ENCODE measurements around the gene OGT. TPM values are rescaled to one million over a fixed set of nuclear protein-coding genes. Genes with fewer than 3 reads are reported as not detected.

Gene OGT
- total and polyA plus RNA-seq, 2 experiments from 2014 or later: 37.3 to 159 TPM

DNA sequence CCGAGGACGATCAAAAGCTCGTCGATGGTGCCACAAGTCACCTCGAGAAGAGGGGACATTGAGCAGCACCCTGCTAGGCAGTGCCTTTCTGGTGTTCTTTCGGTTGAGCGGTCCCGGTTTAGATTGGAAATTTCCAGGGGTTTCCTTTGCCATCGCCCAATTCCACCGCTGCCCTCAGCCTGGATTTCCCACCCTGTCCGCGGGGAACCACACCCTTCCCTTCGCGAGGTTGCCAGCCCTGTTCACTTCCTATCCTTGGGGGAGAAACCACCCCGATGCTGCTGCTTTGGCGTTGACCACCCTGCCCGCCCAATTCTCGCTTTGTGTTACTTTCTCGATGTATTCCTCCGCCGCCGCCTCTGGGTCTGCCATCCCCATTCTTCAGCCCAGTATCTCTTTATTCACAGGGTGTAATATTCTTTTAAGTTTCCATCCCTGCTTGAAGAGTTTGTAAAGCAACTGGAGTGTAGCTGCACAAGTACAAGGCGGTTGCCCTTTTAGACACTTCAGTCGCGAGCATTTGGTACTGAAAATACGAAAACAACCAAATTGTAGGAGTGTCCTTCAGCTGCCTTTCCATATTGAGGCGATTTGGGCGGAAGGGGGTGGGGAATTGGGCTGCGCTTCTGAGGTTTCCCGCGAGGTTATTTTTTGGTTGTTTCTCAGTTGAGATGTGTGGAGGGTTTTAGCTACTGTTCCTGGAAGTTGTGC, 1.1 kb downstream of the OGT start:
- Histone ChIP-seq H3K4me3 (peak overlapping the region; percentile 65), H3K27ac (peak overlapping the region; percentile 56)
- peak; percentile 59 to 63 for DNase-seq (ENCODE audit: low read depth in 1 of 2, low spot score in 1 of 2)

DNA sequence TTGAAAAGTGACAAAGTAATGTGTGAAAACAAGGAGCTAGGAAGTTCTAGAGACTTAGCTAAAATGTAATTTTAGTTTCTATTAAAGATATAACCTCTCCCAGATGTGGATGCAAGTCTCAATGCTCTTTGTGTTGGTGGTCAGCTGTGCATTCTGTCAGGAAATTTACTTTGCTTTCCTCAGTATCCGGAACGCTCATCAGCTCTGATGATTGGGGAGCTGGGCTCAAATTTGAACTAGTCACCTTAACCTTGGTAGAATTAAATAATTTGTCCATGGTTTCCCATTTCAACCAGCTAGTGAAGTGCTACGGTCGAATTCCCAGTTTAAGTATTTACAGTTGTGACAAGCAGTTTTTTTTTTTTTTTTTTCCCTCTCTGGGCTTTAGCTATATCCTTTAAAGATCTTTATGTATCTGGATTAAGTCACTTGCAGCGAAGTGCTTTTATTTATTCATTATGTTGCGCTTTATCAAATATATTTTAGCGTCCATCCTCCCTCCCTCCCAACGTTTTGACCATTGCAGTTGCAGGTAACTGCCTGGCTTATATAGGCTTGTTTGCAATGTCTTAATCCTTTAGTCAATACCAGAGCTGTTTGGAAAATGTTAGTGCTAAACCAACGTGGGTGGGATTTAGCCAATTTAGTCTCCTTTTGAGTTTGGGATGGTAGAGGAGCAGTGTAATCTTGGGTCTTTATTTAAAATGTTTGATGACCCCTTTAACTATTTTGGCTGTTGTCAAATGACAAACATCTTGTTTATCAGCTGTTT, 2.1 kb downstream of the OGT start:
- H3K4me1 ChIP-seq (ENCODE audit: low read depth): peaks cover 4% of the 10 kb centered on the region
- H3K36me3 ChIP-seq: peaks cover 3% of the 10 kb centered on the region
- peak overlapping the region; percentile 65 for H3K4me3 ChIP-seq
- TF ChIP-seq, protein P1, sequence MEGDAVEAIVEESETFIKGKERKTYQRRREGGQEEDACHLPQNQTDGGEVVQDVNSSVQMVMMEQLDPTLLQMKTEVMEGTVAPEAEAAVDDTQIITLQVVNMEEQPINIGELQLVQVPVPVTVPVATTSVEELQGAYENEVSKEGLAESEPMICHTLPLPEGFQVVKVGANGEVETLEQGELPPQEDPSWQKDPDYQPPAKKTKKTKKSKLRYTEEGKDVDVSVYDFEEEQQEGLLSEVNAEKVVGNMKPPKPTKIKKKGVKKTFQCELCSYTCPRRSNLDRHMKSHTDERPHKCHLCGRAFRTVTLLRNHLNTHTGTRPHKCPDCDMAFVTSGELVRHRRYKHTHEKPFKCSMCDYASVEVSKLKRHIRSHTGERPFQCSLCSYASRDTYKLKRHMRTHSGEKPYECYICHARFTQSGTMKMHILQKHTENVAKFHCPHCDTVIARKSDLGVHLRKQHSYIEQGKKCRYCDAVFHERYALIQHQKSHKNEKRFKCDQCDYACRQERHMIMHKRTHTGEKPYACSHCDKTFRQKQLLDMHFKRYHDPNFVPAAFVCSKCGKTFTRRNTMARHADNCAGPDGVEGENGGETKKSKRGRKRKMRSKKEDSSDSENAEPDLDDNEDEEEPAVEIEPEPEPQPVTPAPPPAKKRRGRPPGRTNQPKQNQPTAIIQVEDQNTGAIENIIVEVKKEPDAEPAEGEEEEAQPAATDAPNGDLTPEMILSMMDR (IDR thresholded peaks at IDR 0.05; ENCODE audit: low read depth, low read length): no peak
- peak in 1 of 2 donors; percentile 7 for DNase-seq (ENCODE audit: low read depth in 1 of 2, low spot score in 1 of 2)
- no peaks in the 10 kb centered on the region for H3K9me3 ChIP-seq (ENCODE audit: low read depth)
- H3K27ac ChIP-seq: no peak overlapping the region
- H3K27me3 ChIP-seq: no peaks in the 10 kb centered on the region

More for the DNA sequence above, 1.1 kb downstream of the OGT start:
- TF ChIP-seq, protein P1 (IDR thresholded peaks at IDR 0.05; ENCODE audit: low read depth, low read length): no peak
- Histone ChIP-seq H3K9me3 (ENCODE audit: low read depth) (no peaks in the 10 kb centered on the region), H3K4me1 (ENCODE audit: low read depth) (peaks cover 4% of the 10 kb centered on the region), H3K36me3 (peaks cover 3% of the 10 kb centered on the region), H3K27me3 (no peaks in the 10 kb centered on the region)

DNA sequence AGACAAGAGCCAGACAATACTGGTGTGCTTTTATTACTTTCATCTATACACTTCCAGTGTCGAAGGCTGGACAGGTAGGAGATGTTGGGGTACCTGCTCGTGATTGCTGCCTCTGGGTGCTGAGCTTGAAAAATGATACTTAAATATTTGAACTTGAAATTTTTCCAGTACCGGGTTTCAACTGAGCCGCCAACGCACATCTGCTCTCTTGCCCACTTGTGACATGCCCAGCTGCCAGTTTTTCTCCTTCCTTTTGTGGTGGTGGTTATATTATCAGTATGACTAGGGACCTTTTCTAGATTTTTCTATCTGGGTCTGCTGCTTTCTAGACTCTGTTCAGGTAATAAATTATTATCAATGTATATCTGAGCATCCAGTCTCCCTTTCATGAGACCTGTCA, 3.4 kb downstream of the OGT start:
- H3K27ac ChIP-seq: no peak overlapping the region
- no peak for DNase-seq (ENCODE audit: low read depth in 1 of 2, low spot score in 1 of 2)
- no peaks in the 10 kb centered on the region for H3K9me3 ChIP-seq (ENCODE audit: low read depth)
- no peak overlapping the region for H3K4me3 ChIP-seq
- TF ChIP-seq, protein P1 (IDR thresholded peaks at IDR 0.05; ENCODE audit: low read depth, low read length): no peak
- peaks cover 3% of the 10 kb centered on the region for H3K36me3 ChIP-seq
- no peaks in the 10 kb centered on the region for H3K27me3 ChIP-seq
- peaks cover 4% of the 10 kb centered on the region for H3K4me1 ChIP-seq (ENCODE audit: low read depth)

DNA sequence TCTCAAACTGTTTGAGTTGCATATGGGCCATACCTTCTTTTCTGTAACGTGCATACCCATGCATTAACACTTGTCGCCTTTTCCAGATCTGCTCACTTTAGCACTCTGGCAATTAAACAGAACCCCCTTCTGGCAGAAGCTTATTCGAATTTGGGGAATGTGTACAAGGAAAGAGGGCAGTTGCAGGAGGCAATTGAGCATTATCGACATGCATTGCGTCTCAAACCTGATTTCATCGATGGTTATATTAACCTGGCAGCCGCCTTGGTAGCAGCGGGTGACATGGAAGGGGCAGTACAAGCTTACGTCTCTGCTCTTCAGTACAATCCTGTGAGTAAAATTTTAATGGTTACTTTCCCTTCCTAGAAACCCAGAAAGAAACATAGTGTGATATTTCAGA, 4.8 kb downstream of the OGT start:
- Histone ChIP-seq H3K4me3 (no peak overlapping the region), H3K27ac (no peak overlapping the region), H3K36me3 (peaks cover 3% of the 10 kb centered on the region), H3K9me3 (ENCODE audit: low read depth) (no peaks in the 10 kb centered on the region), H3K4me1 (ENCODE audit: low read depth) (no peaks in the 10 kb centered on the region), H3K27me3 (no peaks in the 10 kb centered on the region)
- TF ChIP-seq, protein P1 (IDR thresholded peaks at IDR 0.05; ENCODE audit: low read depth, low read length): no peak
- DNase-seq (ENCODE audit: low read depth in 1 of 2, low spot score in 1 of 2): no peak

DNA sequence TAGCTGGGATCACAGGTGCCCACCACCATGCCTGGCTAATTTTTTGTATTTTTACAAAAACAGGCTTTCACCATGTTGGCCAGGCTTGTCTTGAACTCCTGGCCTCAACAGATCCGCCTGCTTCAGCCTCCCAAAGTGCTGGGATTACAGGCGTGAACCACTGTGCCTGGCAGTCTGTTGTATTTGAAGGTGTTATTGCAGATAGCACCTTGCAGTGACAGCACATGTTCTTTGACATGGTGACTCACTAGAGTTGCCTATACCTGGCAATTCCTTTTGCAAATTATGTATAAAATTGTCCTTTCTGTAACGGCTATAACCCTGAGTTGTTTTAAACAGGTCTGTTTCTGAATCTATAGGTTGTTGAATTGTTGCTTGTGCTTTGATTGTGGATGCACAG, 7.9 kb downstream of the OGT start:
- DNase-seq (ENCODE audit: low read depth in 1 of 2, low spot score in 1 of 2): no peak
- H3K9me3 ChIP-seq (ENCODE audit: low read depth): no peaks in the 10 kb centered on the region
- H3K4me1 ChIP-seq (ENCODE audit: low read depth): no peaks in the 10 kb centered on the region
- H3K36me3 ChIP-seq: peaks cover 3% of the 10 kb centered on the region
- H3K4me3 ChIP-seq: no peak overlapping the region
- TF ChIP-seq, protein P1 (IDR thresholded peaks at IDR 0.05; ENCODE audit: low read depth, low read length): no peak
- H3K27ac ChIP-seq: peak overlapping the region; percentile 21
- H3K27me3 ChIP-seq: no peaks in the 10 kb centered on the region

Measured in cardiac muscle cell (in vitro differentiated cells and primary cell).